ENCODE data around the gene VPS37B.
A peak's percentile ranks its signal among the peaks of the same experiment; 100 is the strongest.

The VPS37B gene

DNA sequence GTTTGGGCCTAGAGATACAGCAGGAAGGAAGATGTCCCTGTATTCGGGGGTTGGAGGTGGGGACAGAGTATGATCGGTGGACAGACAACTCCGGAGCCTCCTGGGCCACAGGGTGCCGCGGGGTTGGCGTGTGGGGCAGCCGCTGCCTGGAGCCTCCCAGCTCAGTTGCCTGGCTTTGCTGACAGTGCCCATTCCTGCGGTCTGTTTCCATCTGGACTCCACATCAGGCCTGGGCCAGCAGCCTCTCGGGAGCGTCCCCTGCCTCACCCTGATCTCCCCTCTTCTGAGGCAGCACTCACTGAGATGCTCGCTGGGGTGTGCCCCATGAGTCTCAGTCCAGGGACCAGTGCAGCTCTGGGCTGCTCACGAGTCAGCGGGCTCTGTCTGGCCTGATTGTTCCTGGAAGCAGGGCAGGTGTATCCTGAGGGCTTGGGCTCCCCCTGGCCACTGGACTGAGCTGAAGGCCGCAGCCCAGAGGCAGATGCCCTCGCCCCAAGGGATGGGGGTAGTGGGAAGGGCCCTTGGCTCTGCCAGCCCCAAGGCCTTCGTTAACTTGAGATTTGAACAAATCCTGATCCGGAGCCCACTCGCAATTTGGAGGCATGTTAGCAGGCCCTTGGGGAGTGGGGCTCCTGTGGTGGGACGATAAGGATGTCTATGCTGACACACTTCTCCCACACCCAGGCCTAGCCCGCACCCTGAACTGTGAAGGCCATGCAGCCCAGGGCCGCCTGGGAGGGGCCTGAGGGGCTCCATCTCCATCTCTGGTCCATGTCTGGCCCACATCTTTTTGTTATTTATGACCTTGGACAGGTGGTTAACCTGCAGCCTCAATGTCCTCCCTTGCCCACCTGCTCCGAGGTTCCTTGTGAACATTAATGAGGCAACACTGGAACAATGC, 53.2 kb downstream of the VPS37B start:
- no peak for DNase-seq (ENCODE audit: low read depth in 4 of 4, low spot score in 1 of 4)

DNA sequence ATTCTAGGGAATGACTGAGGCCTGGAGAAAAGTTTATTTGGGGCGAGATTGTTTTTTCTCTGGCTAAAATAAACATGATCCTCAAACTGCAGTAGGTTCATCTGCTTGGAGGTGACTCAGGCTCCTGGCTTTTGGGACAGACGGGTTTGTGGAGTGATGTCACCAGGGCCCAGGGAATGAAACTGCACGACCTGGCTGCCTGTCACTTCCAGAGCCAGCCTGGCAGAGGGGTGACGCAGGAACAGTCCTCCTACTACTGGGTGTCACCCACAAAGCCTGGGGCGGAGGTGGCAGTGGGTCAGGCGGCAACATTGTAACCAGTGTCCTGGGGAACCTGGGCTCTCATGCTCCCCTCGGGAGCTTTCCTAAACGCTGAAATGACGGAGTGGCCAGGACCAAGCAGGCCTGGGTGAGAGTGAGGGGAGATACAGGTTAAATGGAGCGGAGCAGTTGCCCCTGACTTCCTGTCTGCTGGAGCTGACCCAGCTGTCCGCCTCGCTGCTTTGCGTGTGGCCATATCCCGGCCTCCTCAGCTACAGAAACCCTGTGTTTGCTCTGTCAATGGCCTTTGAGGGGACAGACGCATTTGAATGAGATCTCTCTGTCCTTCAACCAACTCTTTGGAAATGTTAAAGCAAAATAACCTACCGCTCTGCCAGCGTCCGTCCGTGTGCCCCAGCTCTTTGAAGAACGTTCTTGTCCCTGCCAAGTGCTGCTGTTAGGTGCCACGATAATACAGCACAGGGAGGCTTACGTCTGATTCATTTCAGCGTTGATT, 54.2 kb downstream of the VPS37B start:
- no peak for DNase-seq (ENCODE audit: low read depth in 4 of 4, low spot score in 1 of 4)

DNA sequence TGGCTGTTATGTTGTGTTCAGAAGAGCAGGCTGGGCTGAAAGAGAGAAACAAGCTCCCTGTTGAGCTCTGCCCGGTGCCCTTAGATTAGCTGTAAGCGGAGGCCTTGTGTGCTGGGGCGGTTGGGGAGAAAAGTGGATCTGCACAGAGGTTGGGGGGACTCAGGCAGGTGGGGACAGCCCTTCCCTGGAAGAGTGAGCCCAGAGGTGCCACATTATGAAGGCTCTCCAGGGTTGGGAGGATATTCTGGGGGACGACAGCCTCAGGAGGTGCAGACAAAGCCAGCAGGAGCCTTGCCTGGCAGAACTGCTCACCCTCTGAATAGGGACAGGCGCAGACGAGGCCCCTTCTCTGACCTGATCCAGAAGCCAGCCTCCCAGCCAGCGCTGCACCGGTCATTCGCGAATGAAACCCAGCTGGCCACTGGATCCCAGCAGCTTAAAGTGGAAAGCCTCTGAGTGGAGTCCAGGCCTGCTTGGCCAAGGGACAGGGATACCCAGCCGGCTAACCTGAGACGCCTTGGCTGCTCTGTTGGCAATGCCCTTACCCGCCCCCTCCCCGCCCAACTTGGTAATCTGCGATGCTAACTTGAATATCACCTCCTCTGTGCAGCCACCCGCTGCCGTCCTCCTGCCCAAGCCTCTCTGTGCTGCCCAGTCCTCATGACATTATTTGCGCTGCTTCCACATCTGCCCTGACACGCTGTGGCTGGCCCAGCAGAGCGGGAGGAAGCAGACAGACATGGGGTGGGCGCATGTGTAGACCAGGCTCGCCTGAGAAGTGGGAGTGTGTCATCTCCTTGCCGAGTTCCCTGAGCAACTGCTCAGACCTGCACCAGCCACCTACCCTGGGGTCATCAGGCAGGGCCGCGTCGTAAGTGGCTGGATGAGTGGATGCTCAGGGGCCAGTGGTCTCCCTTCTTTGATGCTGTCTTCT, 55.1 kb downstream of the VPS37B start:
- no peak for DNase-seq (ENCODE audit: low read depth in 4 of 4, low spot score in 1 of 4)

DNA sequence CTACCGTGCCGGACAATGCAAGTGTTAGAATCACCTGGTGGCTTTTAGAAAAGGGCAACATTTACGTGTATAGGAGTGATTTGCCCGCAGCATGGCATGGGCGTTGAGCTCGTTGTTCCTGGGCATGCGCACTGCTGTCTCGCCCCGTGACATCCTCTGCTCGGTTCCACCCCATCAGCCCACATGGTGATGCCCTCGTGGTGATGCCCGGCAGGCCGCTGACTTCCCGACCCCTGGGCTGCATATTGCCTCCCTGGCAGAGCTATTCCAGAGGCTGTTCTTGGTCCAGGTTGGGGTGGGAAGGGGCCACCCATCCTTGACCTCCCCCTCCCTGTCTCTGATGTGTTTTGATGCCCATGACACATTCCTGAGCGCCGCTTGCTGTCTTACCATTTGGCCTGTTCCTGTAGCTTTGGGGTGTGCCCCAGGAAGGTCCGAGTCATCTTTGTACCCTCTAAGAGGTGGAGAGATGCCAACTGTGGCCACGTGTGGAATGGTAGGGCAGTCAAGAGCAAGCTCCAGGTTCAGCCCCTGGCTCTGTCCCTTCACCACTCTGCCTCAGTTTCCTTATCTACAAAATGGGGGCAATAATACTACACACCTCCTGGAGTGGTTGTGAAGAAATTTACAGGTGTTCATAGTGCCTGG, 55.9 kb downstream of the VPS37B start:
- DNase-seq (ENCODE audit: low read depth in 4 of 4, low spot score in 1 of 4) = no peak

DNA sequence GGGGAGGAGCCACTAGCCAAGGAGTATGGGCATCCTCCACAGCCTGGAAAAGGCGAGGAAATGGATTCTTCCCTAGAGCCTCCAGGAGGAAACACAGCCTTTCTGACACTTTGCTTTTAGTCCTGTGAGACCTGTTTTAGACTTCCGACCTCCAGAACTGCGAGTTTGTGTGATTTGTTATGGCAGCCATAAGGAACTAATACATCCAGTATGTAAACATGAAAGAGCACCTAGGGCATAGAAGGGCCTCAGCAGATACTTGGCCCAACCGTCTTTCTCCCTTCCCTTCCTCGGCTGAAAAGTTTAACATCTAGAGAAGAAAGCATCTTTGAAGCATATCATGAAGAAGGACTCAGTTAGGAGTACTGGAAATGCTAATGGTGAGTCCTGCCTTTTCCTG, 57.1 kb downstream of the VPS37B start:
- DNase-seq (ENCODE audit: low read depth in 4 of 4, low spot score in 1 of 4) = no peak

DNA sequence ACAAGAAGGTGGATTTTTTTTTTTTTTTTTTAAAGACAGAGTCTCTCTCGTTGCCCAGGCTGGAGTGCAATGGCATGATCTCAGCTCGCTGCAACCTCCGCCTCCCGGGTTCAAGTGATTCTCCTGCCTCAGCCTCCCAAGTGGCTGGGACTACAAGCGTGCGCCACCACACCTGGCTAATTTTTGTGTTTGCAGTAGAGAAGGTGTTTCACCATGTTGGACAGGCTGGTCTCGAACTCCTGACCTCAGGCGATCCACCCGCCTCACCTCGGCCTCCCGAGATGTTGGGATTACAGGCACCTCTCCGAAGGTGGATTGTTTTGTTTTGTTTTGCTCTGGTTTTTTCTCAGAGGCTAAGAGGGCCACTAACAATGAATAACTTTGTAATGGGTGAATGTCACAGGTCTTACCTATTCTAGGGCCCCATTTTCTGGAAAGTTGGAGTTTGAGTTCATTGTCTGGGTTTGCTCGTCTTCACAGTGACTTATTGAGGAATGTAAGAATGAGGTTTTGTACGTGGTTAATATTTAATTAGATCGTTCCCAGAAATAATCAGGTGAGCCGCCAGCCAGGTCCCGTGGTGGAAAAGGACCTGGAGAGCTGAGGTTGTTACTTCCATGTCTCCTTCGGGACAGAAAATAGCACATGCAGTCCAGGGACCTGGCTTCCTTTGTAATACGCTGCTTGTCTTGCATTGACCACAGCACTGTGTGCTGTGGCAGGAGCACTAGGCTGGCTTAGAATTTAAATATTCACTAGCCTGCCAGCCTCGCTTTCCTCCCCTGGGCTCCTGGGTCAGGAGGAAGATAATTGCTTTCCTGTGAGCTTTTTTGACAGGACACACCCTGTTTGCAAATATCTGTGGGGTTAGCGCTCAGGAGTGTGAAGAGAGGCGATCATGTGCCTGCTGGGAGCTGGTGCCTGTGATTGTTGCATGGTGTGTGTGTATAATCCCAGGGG, 58.3 kb downstream of the VPS37B start:
- DNase-seq (ENCODE audit: low read depth in 4 of 4, low spot score in 1 of 4) = no peak

DNA sequence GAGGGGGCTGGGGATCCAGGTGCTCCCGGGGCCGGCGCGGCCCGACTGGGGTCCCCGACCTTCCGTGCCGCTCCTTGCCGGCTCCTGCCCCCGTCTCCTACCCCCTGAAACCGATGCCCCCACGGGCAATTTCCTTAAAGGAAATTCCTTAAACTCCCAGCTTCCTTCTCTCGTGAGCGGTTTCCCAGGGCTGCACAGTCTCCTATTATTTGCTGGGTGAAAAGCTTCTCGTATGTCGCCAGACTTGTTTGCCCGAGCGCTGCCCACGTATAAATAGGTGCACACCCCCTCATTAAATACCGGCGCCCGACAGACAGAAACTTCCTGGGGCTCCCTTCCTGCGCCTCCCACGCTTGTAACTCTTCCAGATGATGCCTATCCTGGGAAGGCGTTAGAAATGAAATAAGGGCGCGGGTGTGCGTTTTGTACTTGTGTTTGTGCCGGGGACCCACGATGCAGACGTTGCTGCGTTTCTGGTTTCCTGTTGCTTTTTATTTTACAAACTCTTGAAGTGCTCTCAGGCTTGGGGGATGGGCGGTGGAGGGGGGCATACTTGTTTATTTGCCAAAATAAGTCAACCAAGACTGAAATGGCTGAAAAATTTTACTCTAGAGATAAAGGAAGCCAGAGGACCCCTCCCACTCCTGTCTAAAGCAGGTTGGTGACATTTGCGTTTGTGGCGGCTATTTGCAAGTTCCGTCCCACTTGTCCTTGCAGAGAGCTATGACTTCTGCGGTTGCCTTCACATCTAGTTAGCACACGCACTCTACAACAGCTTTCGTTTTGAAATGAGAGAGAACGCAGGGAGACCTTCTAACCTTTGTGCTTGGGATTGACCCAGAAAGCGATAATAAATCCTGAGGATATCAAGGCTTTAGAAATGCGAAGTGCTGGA, 59.6 kb downstream of the VPS37B start:
- peak in 1 of 4 experiments; percentile 34 for DNase-seq (ENCODE audit: low read depth in 4 of 4, low spot score in 1 of 4)

DNA sequence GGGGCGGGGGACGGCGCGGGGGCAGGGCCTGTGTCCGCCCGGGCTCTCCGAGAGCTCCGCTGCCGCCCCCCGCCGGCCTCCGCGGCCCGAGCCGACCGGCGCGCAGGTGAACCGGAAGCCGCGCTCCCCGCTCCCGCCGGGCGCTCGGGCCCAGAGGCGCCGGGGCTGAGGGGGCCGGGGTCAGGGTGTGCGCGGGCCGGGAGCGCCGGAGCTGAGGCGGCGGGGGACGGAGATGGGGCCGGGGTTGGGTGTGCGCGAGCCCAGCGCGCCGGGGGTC, 60.2 kb downstream of the VPS37B start:
- DNase-seq (ENCODE audit: low read depth in 4 of 4, low spot score in 1 of 4) = no peak

DNA sequence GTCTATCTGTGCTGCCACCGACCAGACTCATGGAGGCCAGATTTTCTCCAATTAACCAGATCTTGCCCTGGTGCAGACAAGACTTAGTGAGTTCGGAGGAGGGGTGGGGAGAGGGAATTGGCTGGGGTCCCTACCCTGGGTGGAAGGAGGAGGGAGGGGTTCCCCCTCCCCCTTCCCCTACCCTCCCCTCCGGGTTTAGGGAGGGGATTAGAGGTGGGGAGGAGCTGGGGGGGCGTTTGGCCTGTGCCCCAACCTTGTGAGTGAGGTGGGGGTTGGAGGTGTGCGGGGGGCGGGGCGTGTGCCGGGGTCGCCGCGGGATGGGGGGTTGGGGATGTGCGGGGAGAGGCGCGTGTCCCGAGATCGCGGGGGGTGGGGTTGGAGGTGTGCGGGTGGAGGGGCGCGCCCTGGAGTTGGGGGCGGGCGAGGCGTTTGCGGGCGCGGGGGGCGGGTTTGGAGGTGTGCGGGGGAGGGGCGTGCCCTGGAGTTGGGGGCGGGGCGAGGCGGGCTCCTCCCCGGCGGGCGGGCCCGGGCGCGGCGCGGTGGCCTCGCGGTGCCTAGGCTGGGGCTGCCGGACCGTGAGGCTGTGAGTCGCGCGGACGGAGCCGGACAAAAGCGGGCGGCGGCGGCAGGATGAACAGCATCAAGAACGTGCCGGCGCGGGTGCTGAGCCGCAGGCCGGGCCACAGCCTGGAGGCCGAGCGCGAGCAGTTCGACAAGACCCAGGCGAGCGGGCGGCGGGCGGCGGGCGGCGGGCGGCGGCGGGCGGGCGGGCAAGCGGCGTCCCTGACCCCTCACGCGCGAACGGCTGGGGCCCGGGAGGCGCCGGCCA, 60.8 kb downstream of the VPS37B start, which contains the start of gene HIP1R:
Gene HIP1R (plus strand): TSS at position 537 of the 829 bp plus-strand sequence. CDS start 94 bp downstream, at position 631.
- peak; percentile 27 to 60 (median 48) for DNase-seq (ENCODE audit: low read depth in 4 of 4, low spot score in 1 of 4)

DNA sequence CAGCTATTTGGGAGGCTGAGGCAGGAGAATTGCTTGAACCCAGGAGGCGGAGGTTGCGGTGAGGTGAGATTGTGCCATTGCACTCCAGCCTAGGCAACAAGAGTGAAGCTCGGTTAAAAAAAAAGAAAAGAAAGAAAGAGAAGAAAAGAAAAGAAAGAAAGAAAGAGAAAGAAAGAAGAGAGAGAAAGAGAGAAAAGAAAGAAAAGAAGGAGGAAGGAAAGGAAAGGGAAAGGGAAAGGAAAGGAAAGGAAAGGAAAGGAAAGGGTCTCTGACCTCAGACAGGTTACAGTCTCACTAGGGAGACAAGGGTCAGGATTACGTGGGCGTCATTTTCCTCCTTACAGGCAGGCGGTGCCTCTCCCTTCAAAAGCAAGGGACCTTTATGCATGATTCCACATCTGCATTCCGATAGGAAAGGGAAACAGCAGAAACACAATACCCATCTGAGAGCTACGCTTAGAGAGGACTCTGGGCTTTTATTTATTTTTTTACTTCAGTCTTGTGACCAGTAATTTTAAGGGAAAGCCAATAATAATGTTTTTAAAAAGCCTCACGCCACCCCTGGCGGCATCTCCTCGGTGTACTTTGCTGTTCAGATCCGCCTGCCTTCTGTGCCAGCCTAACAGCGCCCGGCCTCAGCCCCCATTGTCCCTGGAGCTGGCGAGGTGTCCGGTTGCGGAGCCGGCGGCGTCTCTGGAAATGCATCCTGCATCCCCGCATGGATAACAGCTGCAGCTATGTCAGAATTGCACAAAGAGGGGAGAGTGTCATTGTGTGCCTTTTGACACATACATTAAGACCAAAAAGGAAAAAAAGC, 61.6 kb downstream of the VPS37B start:
- DNase-seq (ENCODE audit: low read depth in 4 of 4, low spot score in 1 of 4) = no peak

DNA sequence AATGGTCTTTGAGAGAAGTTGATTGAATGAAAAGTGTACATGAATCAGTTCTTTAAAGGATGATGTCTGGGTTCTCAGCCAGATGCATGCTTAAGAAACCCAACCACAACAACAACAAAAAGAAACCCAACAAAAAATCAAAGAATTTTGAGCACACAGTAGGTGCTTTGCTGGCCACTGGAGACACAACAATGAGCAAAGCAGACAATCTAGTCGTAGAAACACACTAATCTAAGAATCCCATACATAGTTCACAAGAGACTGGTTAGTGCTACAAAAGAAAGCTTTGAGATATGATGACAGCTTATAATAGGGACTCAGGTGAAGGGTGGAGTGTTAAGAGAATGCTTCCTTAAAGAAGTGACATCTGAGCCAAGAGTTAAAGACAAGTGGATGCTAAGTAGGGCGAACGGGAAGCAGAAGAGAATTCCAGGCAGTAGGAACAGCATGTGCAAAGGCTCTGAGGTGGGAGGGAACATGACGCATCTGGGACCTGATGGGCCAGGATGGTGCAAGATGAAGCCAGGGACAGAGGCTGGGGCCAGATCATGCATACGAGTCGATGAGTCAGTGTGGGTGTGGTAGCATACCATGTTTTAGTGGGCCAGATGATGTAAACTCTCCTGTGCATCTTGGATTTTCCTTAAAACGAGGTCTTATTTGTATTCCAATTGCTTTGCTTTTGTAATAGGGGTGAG, 65.3 kb downstream of the VPS37B start:
- DNase-seq (ENCODE audit: low read depth in 4 of 4, low spot score in 1 of 4) = no peak

DNA sequence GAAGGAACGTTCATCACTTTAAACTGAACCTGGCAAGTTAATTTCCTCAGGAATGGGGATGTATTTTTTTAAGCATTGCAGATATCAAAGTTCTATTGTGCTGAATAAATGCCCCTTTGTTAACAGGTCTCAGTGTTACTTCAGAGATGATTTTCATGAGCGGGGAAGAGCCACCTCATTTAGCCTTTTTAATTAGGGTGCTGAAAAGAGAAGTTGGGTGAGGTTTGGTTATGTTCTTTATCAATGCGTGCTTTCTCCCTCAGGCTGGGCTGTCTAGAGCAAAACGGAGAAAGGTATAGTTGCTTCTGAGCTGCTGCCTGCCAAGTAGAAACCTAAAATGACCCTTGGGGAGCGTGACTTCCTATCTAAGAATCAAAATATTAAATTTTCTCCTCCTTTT, 68.7 kb downstream of the VPS37B start:
- no peak for DNase-seq (ENCODE audit: low read depth in 4 of 4, low spot score in 1 of 4)

DNA sequence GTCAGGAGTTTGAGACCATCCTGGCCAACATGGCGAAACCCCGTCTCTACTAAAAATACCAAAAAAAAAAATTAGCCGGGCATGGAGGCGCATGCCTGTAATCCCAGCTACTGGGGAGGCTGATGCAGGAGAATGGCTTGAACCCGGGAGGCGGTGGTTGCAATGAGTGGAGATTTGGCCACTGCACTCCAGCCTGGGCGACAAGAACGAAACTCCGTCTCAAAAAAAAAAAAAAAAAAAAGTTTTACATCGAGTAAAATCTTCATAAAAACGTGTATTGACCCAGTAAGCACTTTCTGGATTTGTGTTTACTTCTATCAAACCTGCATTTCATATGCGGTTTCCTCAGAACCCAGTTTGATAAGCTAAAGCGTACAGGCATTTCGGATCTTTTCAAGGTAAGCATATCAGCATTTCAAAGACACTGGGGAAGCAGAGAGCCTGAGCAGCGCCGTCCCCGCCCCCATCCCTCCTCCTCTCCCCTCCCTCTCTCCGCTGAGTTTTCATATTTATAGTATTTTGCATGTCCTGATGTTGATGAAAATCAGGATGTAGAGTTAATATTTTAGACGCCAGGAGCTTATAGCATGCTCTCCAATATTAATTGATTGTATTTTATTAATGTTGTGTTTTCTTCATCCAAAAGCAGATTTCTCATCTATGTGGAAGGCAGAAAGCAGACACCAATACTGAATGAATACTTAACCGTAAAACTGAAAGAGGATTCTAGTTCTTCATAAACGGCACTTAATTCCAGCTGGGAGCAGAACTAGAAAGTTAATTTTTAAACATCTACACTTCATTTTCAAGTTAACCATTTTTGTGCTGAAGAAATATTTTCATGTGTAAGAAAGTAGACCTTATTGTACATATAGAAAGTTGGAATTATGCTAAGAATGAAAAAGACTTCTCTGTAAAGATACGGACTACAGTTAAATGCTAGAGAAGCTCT, 69.9 kb downstream of the VPS37B start:
- DNase-seq (ENCODE audit: low read depth in 4 of 4, low spot score in 1 of 4) = no peak

DNA sequence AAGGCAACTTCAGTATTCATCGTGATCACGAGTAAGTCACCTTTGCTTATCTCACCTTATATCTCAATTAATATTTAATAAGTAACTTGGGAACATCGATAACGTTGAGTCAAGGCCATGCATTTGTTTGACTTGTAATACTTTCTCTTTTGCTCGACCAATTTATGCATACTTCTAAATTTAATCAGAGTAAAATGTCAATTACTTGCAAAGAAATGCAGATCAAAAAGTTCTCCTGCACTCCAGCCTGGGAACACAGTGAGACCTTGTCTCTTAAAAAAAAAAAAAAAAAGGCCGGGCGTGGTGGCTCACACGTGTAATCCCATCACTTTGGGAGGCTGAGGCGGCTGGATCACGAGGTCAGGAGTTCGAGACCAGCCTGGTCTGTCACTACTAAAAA, 72.5 kb downstream of the VPS37B start:
- DNase-seq (ENCODE audit: low read depth in 4 of 4, low spot score in 1 of 4) = no peak

DNA sequence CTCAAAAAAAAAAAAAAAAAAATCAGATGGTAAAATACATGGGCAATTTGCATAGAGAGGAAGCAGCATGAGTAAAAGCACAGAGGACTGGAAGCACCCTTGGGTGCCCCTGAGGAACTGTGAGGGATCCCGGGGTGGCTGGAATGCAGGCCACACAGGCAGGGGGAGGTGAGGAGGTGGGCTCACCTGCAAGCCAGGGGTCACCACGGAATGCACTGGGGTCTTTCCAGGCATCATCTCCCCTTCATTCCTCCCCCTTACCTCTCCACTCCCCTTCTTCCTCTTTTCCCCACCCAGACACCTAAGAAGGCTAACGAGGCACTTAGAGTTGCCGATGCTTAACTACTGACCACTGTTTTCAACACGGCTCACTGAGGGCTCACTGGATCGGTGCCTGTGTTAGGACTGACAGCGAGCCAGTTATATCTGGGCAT, 75.1 kb downstream of the VPS37B start:
- no peak for DNase-seq (ENCODE audit: low read depth in 4 of 4, low spot score in 1 of 4)
